Spleen (tissue), 11 donors: ENCODE measurements around the gene PLXNB2. TPM values are rescaled to one million over a fixed set of nuclear protein-coding genes. Genes with fewer than 3 reads are reported as not detected.

Experiments used
- DNase-seq: peaks from one replicate; pipeline ENCODE4 v3.0.0-alpha.2; 2020
- H3K27ac ChIP-seq, 8 donors: fragments of 200-600 bp; sonication (generic) in 7 of 8; 1 replicate in 4 of 8; 2 replicates in 4 of 8; pipeline versions ENCODE4 v1.5.0 to v1.8.0; 2016 to 2021; ENCODE audit warnings: inconsistent platforms in 4 of 8, mild to moderate bottlenecking in 4 of 8, moderate library complexity in 1 of 8
- H3K27me3 ChIP-seq, 7 donors: fragments of 200-600 bp; sonication (generic) in 6 of 7; replicated peaks in 1 of 7; 1 replicate in 4 of 7; 2 replicates in 3 of 7; pipeline versions ENCODE4 v1.5.0 to v1.8.0; 2016 to 2021; ENCODE audit warnings: inconsistent platforms in 3 of 7, mild to moderate bottlenecking in 1 of 7
- H3K36me3 ChIP-seq, 6 donors: fragments of 200-600 bp; sonication (generic) in 5 of 6; 1 replicate in 4 of 6; 2 replicates in 2 of 6; pipeline versions ENCODE4 v1.5.0 to v1.8.0; 2016 to 2021; ENCODE audit warnings: inconsistent platforms in 2 of 6
- H3K4me1 ChIP-seq, 6 donors: fragments of 200-600 bp; sonication (generic) in 5 of 6; 1 replicate in 3 of 6; 2 replicates in 3 of 6; pipeline versions ENCODE4 v1.5.0 to v1.8.0; 2016 to 2021; ENCODE audit warnings: inconsistent platforms in 3 of 6
- H3K4me3 ChIP-seq, 8 donors: fragments of 200-600 bp; sonication (generic) in 7 of 8; 1 replicate in 4 of 8; 2 replicates in 4 of 8; pipeline versions ENCODE4 v1.5.0 to v1.8.0; 2016 to 2021; ENCODE audit warnings: inconsistent platforms in 4 of 8, mild to moderate bottlenecking in 4 of 8, moderate library complexity in 2 of 8
- H3K9me3 ChIP-seq, 8 donors: fragments of 200-600 bp; sonication (generic) in 7 of 8; 1 replicate in 4 of 8; 2 replicates in 4 of 8; pipeline versions ENCODE4 v1.5.0 to v1.8.0; 2016 to 2021; ENCODE audit warnings: inconsistent platforms in 4 of 8
- CTCF ChIP-seq, 11 experiments: fragments of 200-600 bp in 7 of 11; fragments of 450-650 bp in 4 of 11; sonication (generic) in 4 of 11; IDR thresholded peaks in 8 of 11; conservative IDR thresholded peaks in 3 of 11; 1 replicate in 7 of 11; 2 replicates in 4 of 11; pipeline versions ENCODE4 v1.4.0 to v1.8.0; 2016 to 2021; ENCODE audit warnings: antibody characterized with exemption in 11 of 11, inconsistent platforms in 4 of 11, mild to moderate bottlenecking in 1 of 11
- POLR2A ChIP-seq, 3 donors: fragments of 450-650 bp; IDR thresholded peaks; one replicate each; pipeline ENCODE4 v1.5.1; 2017; ENCODE audit warnings: antibody characterized with exemption in 3 of 3, mild to moderate bottlenecking in 1 of 3
- POLR2AphosphoS5 ChIP-seq, 3 donors: sonication (generic); formaldehyde crosslinking; IDR thresholded peaks; one replicate each; pipeline ENCODE4 v1.5.1; 2017; ENCODE audit warnings: antibody characterized with exemption in 3 of 3
- WGBS, 5 donors: extraction: QIAGEN DNeasy Blood & Tissue Kit in 3 of 5; methylation state at CpG; one replicate each; pipeline versions ENCODE4 v1.1.5 to v1.1.7; 2013 to 2018; 5-methylcytosine and 5-hydroxymethylcytosine counted together
- intact Hi-C: fragments of 100-400 bp; cut with DNase I; formaldehyde crosslinking; loops from one replicate; pipeline ENCODE4 v1.15.0; 2023; ENCODE audit warnings: low total_unique reads
- polyA plus RNA-seq, 3 donors: library from polyadenylated mRNA; stranded (reverse); fragments of 200-250 nt; gene quantifications; one replicate each; pipeline ENCODE4 v1.2.1, GENCODE V29; 2013
- total RNA-seq, 7 donors: library from RNA; depleted of rRNA in 3 of 7; stranded (reverse); fragments of >200 nt in 3 of 7; fragmentation: NEBNext Ultra II Directional in 4 of 7; extraction: Animal tissue kit (Norgen Biotek cat#: 25700) in 4 of 7; gene quantifications; one replicate each; pipeline versions ENCODE4 v1.1.0 to v1.2.1, GENCODE V29; 2016 to 2021
- donor health status: healthy with polysubstance abuse.
- donor health status: DM: no; HTN: no; CAD: no; lungs with moderate emphysema.
- donor health status: DM: no; HTN: no; CAD: no.
- donor health status: Bipolar disorder and iron deficiency.
- donor health status: healthy.
- donor health status: DM: no; HTN: no; CAD: no.
- donor health status: DM: yes; HTN: yes; CAD: no.

Gene PLXNB2
- total and polyA plus RNA-seq, 10 donors: 41.9 to 382 (median 242) TPM

DNA sequence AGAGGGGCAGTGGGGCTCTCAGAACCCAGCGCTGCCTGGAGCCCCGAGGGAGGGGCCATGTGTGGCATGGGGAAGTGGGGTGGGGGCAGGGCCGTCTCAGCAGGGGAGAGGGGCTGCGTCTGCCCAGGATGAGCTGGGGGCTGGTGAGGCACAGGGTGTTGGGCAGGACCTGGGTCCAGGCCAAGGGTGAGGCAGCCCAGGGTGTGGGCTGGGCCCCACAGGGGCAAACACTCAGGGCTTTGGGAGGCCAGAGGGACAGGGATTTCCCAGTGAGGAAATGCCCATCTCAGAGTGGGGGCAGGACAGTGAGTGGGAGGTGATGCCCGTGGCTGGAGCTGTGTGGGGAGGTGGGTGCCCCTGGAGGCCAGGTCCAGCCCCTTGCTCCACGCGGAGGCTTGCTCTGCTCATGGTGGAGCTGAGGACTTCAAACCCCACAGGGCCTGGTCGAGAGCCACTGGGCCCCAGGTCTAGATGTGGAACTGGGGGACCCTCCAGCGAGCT lies 5.4 kb downstream of the PLXNB2 start:
- Histone ChIP-seq H3K9me3 (no peaks in the 10 kb centered on the region), H3K36me3 (peaks cover 0 to 24% (median 0%) of the 10 kb centered on the region in 6 donors), H3K4me1 (peaks cover 80 to 100% (median 98%) of the 10 kb centered on the region in 6 donors), H3K27me3 (peaks cover 0 to 75% (median 9%) of the 10 kb centered on the region in 7 donors), H3K27ac (peak overlapping the region; percentile 17 to 96 (median 92)), H3K4me3 (peak overlapping the region in 4 of 8 donors; percentile 3 to 91 (median 50))
- 23 to 53% (median 33%) methylated on average over 7 to 9 of the region's 9 CpGs for WGBS, 5 donors
- no peak for TF ChIP-seq POLR2A (IDR thresholded peaks at IDR 0.05)
- peak in 2 of 3 donors; percentile 32 to 43 for TF ChIP-seq POLR2AphosphoS5 (IDR thresholded peaks at IDR 0.05)
- no peak for DNase-seq
- intact Hi-C loops: no loop called here

GRCh38 chr22:50301581-50301991 lies 5.9 kb downstream of the PLXNB2 start:
- H3K4me3 ChIP-seq: peak overlapping the region in 5 of 8 donors; percentile 3 to 91 (median 30)
- peaks cover 0 to 72% (median 9%) of the 10 kb centered on the region in 7 donors for H3K27me3 ChIP-seq
- intact Hi-C loops: no loop called here
- H3K36me3 ChIP-seq: peaks cover 0 to 24% (median 0%) of the 10 kb centered on the region in 6 donors
- H3K4me1 ChIP-seq: peaks cover 80 to 100% (median 98%) of the 10 kb centered on the region in 6 donors
- 25 to 51% (median 45%) methylated on average over 6 to 17 of the region's 17 CpGs for WGBS, 5 donors
- H3K27ac ChIP-seq: peak overlapping the region; percentile 17 to 96 (median 92)
- TF ChIP-seq POLR2A (IDR thresholded peaks at IDR 0.05) (no peak), POLR2AphosphoS5 (IDR thresholded peaks at IDR 0.05) (peak in 2 of 3 donors; percentile 35 to 39)
- no peak for DNase-seq
- no peaks in the 10 kb centered on the region for H3K9me3 ChIP-seq

DNA sequence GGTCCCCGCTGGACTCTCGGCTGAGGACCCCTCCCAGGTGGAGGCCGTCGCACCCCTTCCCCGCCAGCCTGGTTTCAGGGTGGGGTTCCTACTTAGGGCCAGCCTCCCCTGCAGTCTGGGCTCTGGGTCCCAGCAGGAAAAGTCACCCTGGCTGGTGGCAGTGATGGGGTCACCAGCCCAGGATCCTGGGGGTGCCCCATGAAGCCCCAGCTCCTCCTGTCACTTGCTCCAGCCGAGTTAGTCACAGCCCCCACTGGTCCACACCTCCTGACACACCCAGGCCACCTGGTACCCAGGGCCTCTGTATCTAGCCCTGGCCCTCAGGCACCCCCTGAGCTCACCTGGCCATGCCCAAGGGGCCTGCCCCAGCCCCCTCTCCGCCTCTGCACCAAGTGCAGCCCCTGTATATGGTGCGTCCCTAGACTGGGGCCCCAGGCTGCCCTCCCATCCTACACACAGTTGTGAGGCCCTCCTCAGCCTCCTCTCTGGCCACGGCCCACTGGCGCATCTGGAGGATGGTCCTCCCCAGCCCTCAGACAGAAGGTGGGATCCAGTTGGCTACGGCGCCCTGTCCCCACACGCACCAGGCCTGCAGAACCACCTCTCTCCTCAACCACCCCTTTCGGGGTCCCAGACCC lies 6.7 kb downstream of the PLXNB2 start:
- intact Hi-C loops: no loop called here
- Histone ChIP-seq H3K4me3 (peak overlapping the region in 7 of 8 donors; percentile 30 to 91 (median 33)), H3K27ac (peak overlapping the region in 6 of 8 donors; percentile 27 to 96 (median 92)), H3K36me3 (peaks cover 0 to 24% (median 0%) of the 10 kb centered on the region in 6 donors), H3K9me3 (no peaks in the 10 kb centered on the region), H3K4me1 (peaks cover 79 to 100% (median 96%) of the 10 kb centered on the region in 6 donors), H3K27me3 (peaks cover 0 to 63% (median 9%) of the 10 kb centered on the region in 7 donors)
- WGBS, 5 donors: 54 to 78% (median 74%) methylated on average over 9 to 14 of the region's 14 CpGs
- DNase-seq: no peak
- TF ChIP-seq CTCF (IDR thresholded peaks at IDR 0.05 in 8 of 11, conservative IDR thresholded peaks at IDR 0.05 in 3 of 11): no peak
- peak in 1 of 3 donors; percentile 9 for TF ChIP-seq POLR2AphosphoS5 (IDR thresholded peaks at IDR 0.05)
- TF ChIP-seq POLR2A (IDR thresholded peaks at IDR 0.05): no peak

GRCh38 chr22:50299785-50300619 lies 7.4 kb downstream of the PLXNB2 start:
- no peaks in the 10 kb centered on the region for H3K9me3 ChIP-seq
- TF ChIP-seq POLR2AphosphoS5 (IDR thresholded peaks at IDR 0.05) (peak in 2 of 3 donors; percentile 60 to 74), CTCF (IDR thresholded peaks at IDR 0.05 in 8 of 11, conservative IDR thresholded peaks at IDR 0.05 in 3 of 11) (no peak), POLR2A (IDR thresholded peaks at IDR 0.05) (no peak)
- DNase-seq: no peak
- H3K4me3 ChIP-seq: peak overlapping the region; percentile 20 to 91 (median 32)
- peaks cover 0 to 22% (median 0%) of the 10 kb centered on the region in 6 donors for H3K36me3 ChIP-seq
- peaks cover 79 to 100% (median 96%) of the 10 kb centered on the region in 6 donors for H3K4me1 ChIP-seq
- H3K27ac ChIP-seq: peak overlapping the region; percentile 27 to 96 (median 81)
- intact Hi-C loops: no loop called here
- peaks cover 0 to 56% (median 9%) of the 10 kb centered on the region in 7 donors for H3K27me3 ChIP-seq
- 17 to 36% (median 30%) methylated on average over 11 to 93 of the region's 93 CpGs for WGBS, 5 donors
